GM23248 (cell line): ENCODE data around the gene ZFYVE19. TPM values are rescaled to one million over a fixed set of nuclear protein-coding genes. Genes with fewer than 3 reads are reported as not detected.

Experiments used
- DNase-seq: peaks from one replicate; pipeline ENCODE4 v3.0.0-alpha.2; 2015
- H2AFZ ChIP-seq: fragments of 200-600 bp; sonication (generic); 2 replicates; pipeline ENCODE4 v1.6.1; 2016; ENCODE audit warnings: antibody characterized with exemption
- H3F3A ChIP-seq: fragments of 200-600 bp; sonication (generic); 2 replicates; pipeline ENCODE4 v1.6.1; 2016; ENCODE audit warnings: mild to moderate bottlenecking, antibody characterized with exemption, mixed run types; ENCODE audit not compliant: insufficient read depth
- H3K27ac ChIP-seq: fragments of 200-600 bp; sonication (generic); 2 replicates; pipeline ENCODE4 v1.5.1; 2016; ENCODE audit warnings: mild to moderate bottlenecking
- H3K27me3 ChIP-seq: fragments of 200-600 bp; sonication (generic); replicated peaks from 2 replicates; pipeline ENCODE4 v1.6.1; 2016; ENCODE audit warnings: mild to moderate bottlenecking; ENCODE audit not compliant: insufficient read depth
- H3K36me3 ChIP-seq: fragments of 200-600 bp; sonication (generic); 2 replicates; pipeline ENCODE4 v1.6.1; 2016; ENCODE audit warnings: low read depth, mild to moderate bottlenecking
- H3K4me1 ChIP-seq: fragments of 200-600 bp; sonication (generic); 2 replicates; pipeline ENCODE4 v1.6.1; 2016; ENCODE audit warnings: mild to moderate bottlenecking; ENCODE audit not compliant: insufficient read depth
- H3K4me2 ChIP-seq: fragments of 200-600 bp; sonication (generic); one replicate; pipeline ENCODE4 v1.6.1; 2016; ENCODE audit warnings: mild to moderate bottlenecking; ENCODE audit not compliant: unreplicated experiment
- H3K4me3 ChIP-seq: fragments of 200-600 bp; sonication (generic); 2 replicates; pipeline ENCODE4 v1.5.1; 2016; ENCODE audit warnings: mild to moderate bottlenecking
- H3K79me2 ChIP-seq: fragments of 200-600 bp; sonication (generic); 2 replicates; pipeline ENCODE4 v1.6.1; 2016; ENCODE audit warnings: mild to moderate bottlenecking; ENCODE audit not compliant: insufficient read depth
- H3K9ac ChIP-seq: fragments of 200-600 bp; sonication (generic); 2 replicates; pipeline ENCODE4 v1.6.1; 2016; ENCODE audit warnings: mild to moderate bottlenecking
- H3K9me2 ChIP-seq: fragments of 200-600 bp; sonication (generic); 2 replicates; pipeline ENCODE4 v1.6.1; 2016; ENCODE audit warnings: mixed run types, mild to moderate bottlenecking, moderate library complexity; ENCODE audit not compliant: insufficient read depth
- H3K9me3 ChIP-seq: fragments of 200-600 bp; sonication (generic); one replicate; pipeline ENCODE4 v1.6.1; 2017; ENCODE audit warnings: low read depth
- H4K20me1 ChIP-seq: fragments of 200-600 bp; sonication (generic); 2 replicates; pipeline ENCODE4 v1.6.0; 2016; ENCODE audit not compliant: insufficient read depth
- EZH2 ChIP-seq: fragments of 200-600 bp; sonication (generic); IDR thresholded peaks from 2 replicates; pipeline ENCODE4 v1.6.1; 2018; ENCODE audit warnings: antibody characterized with exemption, mild to moderate bottlenecking; ENCODE audit not compliant: insufficient read depth, poor library complexity, severe bottlenecking
- EZH2phosphoT487 ChIP-seq: fragments of 200-600 bp; sonication (generic); IDR thresholded peaks from 2 replicates; pipeline ENCODE4 v1.6.1; 2018; ENCODE audit warnings: antibody characterized with exemption, moderate library complexity, mild to moderate bottlenecking, low read depth; ENCODE audit not compliant: insufficient read depth
- WGBS, 2 experiments: methylation state at CpG; one replicate each; pipeline ENCODE4 v1.1.6; 2015 to 2017; ENCODE audit warnings: low lambda C conversion rate in 2 of 2, low coverage in 1 of 2; ENCODE audit errors: missing lambda C conversion rate in 2 of 2; 5-methylcytosine and 5-hydroxymethylcytosine counted together
- in situ Hi-C: fragments of 300-500 bp; cut with MboI; formaldehyde crosslinking; loops from 2 replicates; pipeline ENCODE4 v1.15.0; 2020
- polyA plus RNA-seq: library from polyadenylated mRNA; unstranded; fragments of >200 nt; fragmentation: Nextera tagmentation; extraction: Ambion mirVana; gene quantifications from 2 replicates; pipeline ENCODE4 v1.2.1, GENCODE V29; 2016
- total RNA-seq: library from RNA; depleted of rRNA; stranded (reverse); fragments of >200 nt; shearing (Covaris generic); gene quantifications from 2 replicates; pipeline ENCODE4 v1.2.3, GENCODE V29; 2014

ZFYVE19 gene
- total and polyA plus RNA-seq, 2 experiments from 2014 or later, result 15.0 to 33.5 TPM

GRCh38 chr15:40831861-40832260, 25.0 kb downstream of the ZFYVE19 start:
- Histone ChIP-seq H3K4me1 (no peaks in the 10 kb centered on the region), H4K20me1 (no peaks in the 10 kb centered on the region), H2AFZ (no peak overlapping the region), H3K27me3 (peaks cover 13% of the 10 kb centered on the region; the same call in 1 of the 2 replicates), H3K9ac (no peak overlapping the region), H3K36me3 (no peaks in the 10 kb centered on the region), H3K9me3 (no peaks in the 10 kb centered on the region), H3K27ac (no peak overlapping the region), H3K9me2 (no peaks in the 10 kb centered on the region), H3K4me2 (no peak overlapping the region), H3F3A (peaks cover 3% of the 10 kb centered on the region; the same call in 1 of the 2 replicates), H3K79me2 (no peaks in the 10 kb centered on the region), H3K4me3 (no peak overlapping the region)
- no peak for DNase-seq
- 0 to 9% methylated on average over 1 of the region's 1 CpG for WGBS, 2 experiments
- TF ChIP-seq EZH2 (no peak), EZH2phosphoT487 (no peak)
- in situ Hi-C loops, result no loop called here

- H3K79me2 ChIP-seq, result no peaks in the 10 kb centered on the region
- no peaks in the 10 kb centered on the region for H3K9me2 ChIP-seq
- in situ Hi-C loops, result no loop called here
- H3K36me3 ChIP-seq, result no peaks in the 10 kb centered on the region
- H3K9ac ChIP-seq, result no peak overlapping the region
- H3K27me3 ChIP-seq, result peaks cover 8% of the 10 kb centered on the region; the same call in 1 of the 2 replicates
- no peak overlapping the region for H3K4me3 ChIP-seq
- H3K4me1 ChIP-seq, result no peaks in the 10 kb centered on the region
- H3F3A ChIP-seq, result peaks cover 3% of the 10 kb centered on the region; the same call in 1 of the 2 replicates
- no peak overlapping the region for H2AFZ ChIP-seq
- no peak for TF ChIP-seq EZH2
- TF ChIP-seq EZH2phosphoT487, result no peak
- no peak for DNase-seq
- no peak overlapping the region for H3K4me2 ChIP-seq
- H4K20me1 ChIP-seq, result no peaks in the 10 kb centered on the region
- H3K27ac ChIP-seq, result no peak overlapping the region
- no peaks in the 10 kb centered on the region for H3K9me3 ChIP-seq
Measured at GRCh38 chr15:40832903-40833302, 26.0 kb downstream of the ZFYVE19 start.

- no peak overlapping the region for H3K27ac ChIP-seq
- no peak overlapping the region for H2AFZ ChIP-seq
- no peaks in the 10 kb centered on the region for H3K79me2 ChIP-seq
- in situ Hi-C loops, result no loop called here
- no peak overlapping the region for H3K4me3 ChIP-seq
- DNase-seq, result no peak
- 92 to 95% methylated on average over 1 of the region's 1 CpG for WGBS, 2 experiments
- no peaks in the 10 kb centered on the region for H3K9me3 ChIP-seq
- H3K4me1 ChIP-seq, result no peaks in the 10 kb centered on the region
- H3F3A ChIP-seq, result peaks cover 3% of the 10 kb centered on the region; the same call in 1 of the 2 replicates
- H3K9ac ChIP-seq, result no peak overlapping the region
- no peaks in the 10 kb centered on the region for H3K27me3 ChIP-seq
- no peaks in the 10 kb centered on the region for H3K36me3 ChIP-seq
- TF ChIP-seq EZH2, result no peak
- no peak for TF ChIP-seq EZH2phosphoT487
- H3K4me2 ChIP-seq, result no peak overlapping the region
- H3K9me2 ChIP-seq, result no peaks in the 10 kb centered on the region
- no peaks in the 10 kb centered on the region for H4K20me1 ChIP-seq
Measured at GRCh38 chr15:40836020-40836419, 29.1 kb downstream of the ZFYVE19 start.

GRCh38 chr15:40838756-40839155, 31.9 kb downstream of the ZFYVE19 start:
- no peaks in the 10 kb centered on the region for H3K9me2 ChIP-seq
- no peak overlapping the region for H3K9ac ChIP-seq
- H3K27ac ChIP-seq, result no peak overlapping the region
- no peaks in the 10 kb centered on the region for H4K20me1 ChIP-seq
- no peak overlapping the region for H3K4me3 ChIP-seq
- no peaks in the 10 kb centered on the region for H3K9me3 ChIP-seq
- H3K27me3 ChIP-seq, result no peaks in the 10 kb centered on the region; the same call in 1 of the 2 replicates
- H3K4me2 ChIP-seq, result no peak overlapping the region
- in situ Hi-C loops, result no loop called here
- H2AFZ ChIP-seq, result no peak overlapping the region
- DNase-seq, result peak; percentile 27
- H3K79me2 ChIP-seq, result no peaks in the 10 kb centered on the region
- no peaks in the 10 kb centered on the region for H3K4me1 ChIP-seq
- TF ChIP-seq EZH2phosphoT487 (no peak), EZH2 (no peak)
- 60 to 67% methylated on average over 5 of the region's 5 CpGs for WGBS, 2 experiments
- H3F3A ChIP-seq, result peaks cover 3% of the 10 kb centered on the region; the same call in 1 of the 2 replicates
- H3K36me3 ChIP-seq, result no peaks in the 10 kb centered on the region

GRCh38 chr15:40841741-40842140, 34.9 kb downstream of the ZFYVE19 start:
- Histone ChIP-seq H3K27ac (no peak overlapping the region), H3K36me3 (no peaks in the 10 kb centered on the region), H3K9me3 (no peaks in the 10 kb centered on the region), H3K27me3 (peaks cover 13% of the 10 kb centered on the region; the same call in 1 of the 2 replicates), H3K4me1 (no peaks in the 10 kb centered on the region), H3K79me2 (no peaks in the 10 kb centered on the region), H4K20me1 (no peaks in the 10 kb centered on the region), H3K9me2 (no peaks in the 10 kb centered on the region), H3K9ac (no peak overlapping the region), H3K4me2 (no peak overlapping the region), H3K4me3 (no peak overlapping the region), H3F3A (no peaks in the 10 kb centered on the region), H2AFZ (no peak overlapping the region)
- WGBS, 2 experiments, result 47 to 59% methylated on average over 2 of the region's 2 CpGs
- in situ Hi-C loops, result no loop called here
- TF ChIP-seq EZH2phosphoT487, result no peak
- no peak for TF ChIP-seq EZH2
- no peak for DNase-seq
